ENCODE data around the gene LIMK1.
"Not testable (repeated sequence)": the region's sequence is repeated elsewhere in the genome, so short reads cannot be mapped to it uniquely, and the experiment has no call there.

The LIMK1 gene

DNA sequence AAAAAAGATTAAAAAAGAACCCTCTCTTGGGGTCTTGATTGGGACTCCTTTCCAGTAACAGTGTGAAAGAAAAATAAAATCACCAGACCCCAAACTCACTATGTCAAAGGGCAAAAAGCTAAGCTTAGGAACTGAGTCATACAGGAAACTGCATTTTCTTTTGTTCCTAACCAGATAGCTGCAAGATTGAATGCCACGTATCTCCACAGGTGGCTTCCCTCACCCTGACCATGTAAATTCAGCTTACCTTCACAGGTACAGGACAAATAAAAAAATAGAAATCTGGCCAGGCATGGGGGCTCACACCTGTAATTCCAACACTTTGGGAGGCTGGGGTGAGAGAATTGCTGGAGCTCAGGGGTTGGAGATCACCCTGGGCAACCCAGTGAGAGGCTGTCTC is 58.1 kb downstream of the LIMK1 start:
- no peak for DNase-seq (ENCODE audit: low spot score)
- Mint-ChIP-seq H3K36me3 (ENCODE audit: low read depth) (no peaks in the 10 kb centered on the region), H3K27me3 (ENCODE audit: low read depth) (peaks cover 8% of the 10 kb centered on the region), H3K4me1 (ENCODE audit: low read depth) (peaks cover 4% of the 10 kb centered on the region), H3K4me3 (no peak overlapping the region), H3K9me3 (peaks cover 4% of the 10 kb centered on the region), H3K27ac (no peak overlapping the region)

DNA sequence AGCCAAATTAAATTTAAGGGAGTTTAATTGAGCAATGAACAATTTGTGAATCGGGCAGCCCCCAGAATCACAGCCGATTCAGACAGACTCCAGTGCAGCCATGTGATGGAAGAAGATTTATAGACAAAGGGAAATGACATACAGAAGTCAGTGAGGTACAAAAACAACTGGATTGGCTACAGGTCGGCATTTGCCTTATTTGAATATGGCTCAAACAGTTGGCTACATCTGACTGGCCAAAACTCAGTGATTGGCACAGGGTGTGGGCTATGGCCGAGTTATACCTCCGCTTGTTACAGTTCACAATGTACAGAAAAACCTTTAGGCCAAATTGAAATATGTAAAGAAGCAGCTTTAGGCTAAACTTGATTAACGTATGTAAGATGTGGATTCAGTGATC is 59.8 kb downstream of the LIMK1 start:
- Mint-ChIP-seq H3K4me3 (no peak overlapping the region), H3K36me3 (ENCODE audit: low read depth) (no peaks in the 10 kb centered on the region), H3K27me3 (ENCODE audit: low read depth) (peaks cover 8% of the 10 kb centered on the region)

DNA sequence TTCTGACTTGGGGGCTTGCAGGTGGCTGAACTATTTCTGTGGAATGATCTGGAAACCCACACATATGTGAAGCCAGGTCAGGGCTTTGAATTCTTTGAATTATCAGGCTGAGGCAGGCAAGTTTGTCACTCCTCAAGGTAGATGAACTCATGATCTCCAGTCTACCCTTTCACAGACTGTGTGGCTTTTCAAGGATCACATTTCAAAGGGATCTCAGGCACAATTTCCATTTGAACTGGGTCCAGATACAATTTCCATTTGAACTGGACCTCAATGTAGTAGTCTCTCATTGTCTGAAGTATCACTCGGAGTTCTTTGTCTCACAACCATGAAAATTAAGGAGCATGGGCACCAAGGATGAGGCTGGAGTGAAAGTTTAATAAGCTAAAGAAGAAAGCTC is 64.9 kb downstream of the LIMK1 start:
- DNase-seq (ENCODE audit: low spot score) = no peak
- Mint-ChIP-seq H3K27ac (no peak overlapping the region), H3K9me3 (peaks cover 4% of the 10 kb centered on the region), H3K36me3 (ENCODE audit: low read depth) (no peaks in the 10 kb centered on the region), H3K4me3 (no peak overlapping the region), H3K4me1 (ENCODE audit: low read depth) (no peaks in the 10 kb centered on the region), H3K27me3 (ENCODE audit: low read depth) (peaks cover 5% of the 10 kb centered on the region)

More for the DNA sequence above, 59.8 kb downstream of the LIMK1 start:
- Mint-ChIP-seq H3K9me3 (peaks cover 4% of the 10 kb centered on the region), H3K4me1 (ENCODE audit: low read depth) (peaks cover 4% of the 10 kb centered on the region), H3K27ac (no peak overlapping the region)
- DNase-seq (ENCODE audit: low spot score) = no peak

GRCh38 chr7:74149071-74149470 is 65.5 kb downstream of the LIMK1 start:
- H3K4me1 Mint-ChIP-seq (ENCODE audit: low read depth) = no peaks in the 10 kb centered on the region
- H3K36me3 Mint-ChIP-seq (ENCODE audit: low read depth) = no peaks in the 10 kb centered on the region
- H3K27me3 Mint-ChIP-seq (ENCODE audit: low read depth) = peaks cover 5% of the 10 kb centered on the region
- no peak overlapping the region for H3K4me3 Mint-ChIP-seq
- no peak overlapping the region for H3K27ac Mint-ChIP-seq
- no peak for DNase-seq (ENCODE audit: low spot score)
- peaks cover 4% of the 10 kb centered on the region for H3K9me3 Mint-ChIP-seq

GRCh38 chr7:74149603-74150002 is 66.0 kb downstream of the LIMK1 start:
- Mint-ChIP-seq H3K36me3 (ENCODE audit: low read depth) (no peaks in the 10 kb centered on the region), H3K27me3 (ENCODE audit: low read depth) (peaks cover 5% of the 10 kb centered on the region), H3K27ac (no peak overlapping the region), H3K4me1 (ENCODE audit: low read depth) (no peaks in the 10 kb centered on the region), H3K4me3 (no peak overlapping the region), H3K9me3 (peaks cover 4% of the 10 kb centered on the region)
- DNase-seq (ENCODE audit: low spot score) = no peak

DNA sequence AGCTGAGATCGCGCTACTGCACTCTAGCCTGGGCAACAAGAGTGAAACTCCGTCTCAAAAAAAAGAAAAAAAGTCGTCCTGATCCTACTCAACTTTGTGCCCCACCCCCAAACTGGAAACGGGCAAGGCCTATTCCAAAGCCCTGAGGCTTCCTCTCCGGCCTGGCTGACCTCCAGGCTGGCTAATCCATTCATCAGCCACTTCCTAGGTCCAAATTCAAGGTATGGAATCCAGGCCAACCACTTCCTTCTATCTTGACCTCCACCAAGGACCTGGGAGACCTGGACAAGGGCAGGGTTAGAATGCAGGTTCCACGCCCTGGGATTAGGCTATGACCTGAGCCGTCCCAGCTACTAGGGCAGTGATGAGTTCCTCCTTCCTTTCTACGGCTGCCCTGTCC is 70.1 kb downstream of the LIMK1 start:
- Mint-ChIP-seq H3K36me3 (ENCODE audit: low read depth) (no peaks in the 10 kb centered on the region), H3K4me3 (no peak overlapping the region), H3K4me1 (ENCODE audit: low read depth) (no peaks in the 10 kb centered on the region), H3K9me3 (no peaks in the 10 kb centered on the region), H3K27ac (no peak overlapping the region), H3K27me3 (ENCODE audit: low read depth) (no peaks in the 10 kb centered on the region)
- no peak for DNase-seq (ENCODE audit: low spot score)

GRCh38 chr7:74155810-74156395 is 72.3 kb downstream of the LIMK1 start:
- DNase-seq (ENCODE audit: low spot score) = no peak
- H3K4me1 Mint-ChIP-seq (ENCODE audit: low read depth) = no peaks in the 10 kb centered on the region

GRCh38 chr7:74157605-74158004 is 74.0 kb downstream of the LIMK1 start:
- H3K27me3 Mint-ChIP-seq (ENCODE audit: low read depth) = no peaks in the 10 kb centered on the region
- H3K4me3 Mint-ChIP-seq = no peak overlapping the region
- H3K4me1 Mint-ChIP-seq (ENCODE audit: low read depth) = no peaks in the 10 kb centered on the region
- H3K9me3 Mint-ChIP-seq = no peaks in the 10 kb centered on the region
- no peak for DNase-seq (ENCODE audit: low spot score)
- no peak overlapping the region for H3K27ac Mint-ChIP-seq
- no peaks in the 10 kb centered on the region for H3K36me3 Mint-ChIP-seq (ENCODE audit: low read depth)

More at GRCh38 chr7:74155810-74156395, 72.3 kb downstream of the LIMK1 start:
- no peaks in the 10 kb centered on the region for H3K27me3 Mint-ChIP-seq (ENCODE audit: low read depth)
- no peak overlapping the region for H3K27ac Mint-ChIP-seq
- H3K9me3 Mint-ChIP-seq = no peaks in the 10 kb centered on the region
- H3K4me3 Mint-ChIP-seq = no peak overlapping the region
- H3K36me3 Mint-ChIP-seq (ENCODE audit: low read depth) = no peaks in the 10 kb centered on the region

GRCh38 chr7:74164985-74165456 is 81.4 kb downstream of the LIMK1 start:
- Mint-ChIP-seq H3K4me1 (ENCODE audit: low read depth) (no peaks in the 10 kb centered on the region), H3K4me3 (no peak overlapping the region), H3K36me3 (ENCODE audit: low read depth) (no peaks in the 10 kb centered on the region), H3K27ac (no peak overlapping the region), H3K27me3 (ENCODE audit: low read depth) (no peaks in the 10 kb centered on the region), H3K9me3 (no peaks in the 10 kb centered on the region)
- no peak for DNase-seq (ENCODE audit: low spot score)

- Mint-ChIP-seq H3K27me3 (ENCODE audit: low read depth) (no peaks in the 10 kb centered on the region), H3K9me3 (no peaks in the 10 kb centered on the region), H3K4me1 (ENCODE audit: low read depth) (no peaks in the 10 kb centered on the region), H3K4me3 (no peak overlapping the region), H3K36me3 (ENCODE audit: low read depth) (no peaks in the 10 kb centered on the region), H3K27ac (no peak overlapping the region)
- no peak for DNase-seq (ENCODE audit: low spot score)
Measured at GRCh38 chr7:74165867-74166593, 82.4 kb downstream of the LIMK1 start.

DNA sequence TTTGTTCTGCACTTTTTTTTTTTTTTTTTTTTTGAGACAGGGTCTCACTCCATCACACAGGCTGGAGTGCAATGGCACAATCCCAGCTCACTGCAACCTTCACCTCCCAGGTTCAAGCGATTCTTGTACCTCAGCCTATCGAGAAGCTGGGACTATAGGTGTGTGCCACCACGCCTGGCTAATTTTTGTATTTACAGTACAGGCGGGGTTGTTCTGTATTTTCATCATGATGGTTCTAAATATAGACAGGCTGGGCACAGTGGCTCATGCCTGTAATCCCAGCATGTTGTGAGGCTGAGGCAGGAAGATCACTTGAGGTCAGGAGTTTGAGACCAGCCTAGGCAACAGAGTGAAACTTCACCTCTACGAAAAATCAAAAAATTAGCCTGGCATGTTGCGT is 83.7 kb downstream of the LIMK1 start:
- not testable (repeated sequence) for H3K36me3 Mint-ChIP-seq (ENCODE audit: low read depth); H3K9me3 Mint-ChIP-seq; H3K4me3 Mint-ChIP-seq; H3K27ac Mint-ChIP-seq; H3K4me1 Mint-ChIP-seq (ENCODE audit: low read depth); DNase-seq (ENCODE audit: low spot score); H3K27me3 Mint-ChIP-seq (ENCODE audit: low read depth)

All from T-helper 2 cell treated with Interferon-gamma antibody and Interleukin-4, amounts not matched to agents 5 μg/mL and 100 μg/mL, for 36 hours (primary cell).